HT1080 (cell line): ENCODE data around the gene TTC32. TPM values are rescaled to one million over a fixed set of nuclear protein-coding genes. Genes with fewer than 3 reads are reported as not detected.

Experiments
- DNase-seq: peaks from one replicate; pipeline ENCODE4 v3.0.0-alpha.2; 2015; ENCODE audit warnings: low read depth
- total RNA-seq: library from RNA; depleted of rRNA; stranded (reverse); fragments of >200 nt; shearing (Covaris generic); gene quantifications from 2 replicates; pipeline ENCODE4 v1.2.3, GENCODE V29; 2014; rRNA removed

TTC32 gene
- total RNA-seq, 1 experiment from 2014 or later = 8.3 TPM

- DNase-seq = no peak
Measured at GRCh38 chr2:19854596-19855541, 46.9 kb downstream of the TTC32 start.

GRCh38 chr2:19851116-19851695, 50.6 kb downstream of the TTC32 start:
- no peak for DNase-seq

GRCh38 chr2:19850056-19851050, 51.4 kb downstream of the TTC32 start:
- no peak for DNase-seq

- DNase-seq = no peak
Measured at GRCh38 chr2:19848952-19849351, 52.8 kb downstream of the TTC32 start.

- no peak for DNase-seq
Measured at GRCh38 chr2:19848029-19848750, 53.6 kb downstream of the TTC32 start.

- DNase-seq = no peak
Measured at GRCh38 chr2:19847486-19847885, 54.3 kb downstream of the TTC32 start.

Other genes starting within 250 kb of the TTC32 start
- gene WDR35, start 88.1 kb upstream of the TTC32 start, total RNA-seq = 7.6 and 10.4 TPM in 2 replicates
- 0.07 and 0.47 TPM in 2 replicates for gene MATN3, start 110.7 kb upstream of the TTC32 start, total RNA-seq
- gene LAPTM4A, start 149.6 kb upstream of the TTC32 start, total RNA-seq = 21.3 and 36.6 TPM in 2 replicates